GM18499 (cell line): ENCODE results near the gene PCDHB12.
"Not testable (repeated sequence)": the region's sequence is repeated elsewhere in the genome, so short reads cannot be mapped to it uniquely, and the experiment has no call there.

ENCODE experiments used
- ATAC-seq: cut with Tn5 transposase; IDR thresholded peaks from one replicate; pipeline ENCODE4 v1.9.1; 2021; ENCODE audit warnings: moderate number of reproducible peaks; ENCODE audit not compliant: insufficient read depth, unreplicated experiment

The PCDHB12 gene

DNA sequence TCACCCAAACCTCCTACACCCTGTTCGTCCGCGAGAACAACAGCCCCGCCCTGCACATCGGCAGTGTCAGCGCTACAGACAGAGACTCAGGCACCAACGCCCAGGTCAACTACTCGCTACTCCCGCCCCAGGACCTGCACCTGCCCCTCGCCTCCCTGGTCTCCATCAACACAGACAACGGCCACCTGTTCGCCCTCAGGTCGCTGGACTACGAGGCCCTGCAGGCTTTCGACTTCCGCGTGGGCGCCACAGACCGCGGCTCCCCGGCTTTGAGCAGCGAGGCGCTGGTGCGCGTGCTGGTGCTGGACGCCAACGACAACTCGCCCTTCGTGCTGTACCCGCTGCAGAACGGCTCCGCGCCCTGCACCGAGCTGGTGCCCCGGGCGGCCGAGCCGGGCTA, 7.4 kb upstream of the PCDHB12 start:
- ATAC-seq = not testable (repeated sequence)

- ATAC-seq = not testable (repeated sequence)
Observed at GRCh38 chr5:141201646-141202045, 6.9 kb upstream of the PCDHB12 start.

DNA sequence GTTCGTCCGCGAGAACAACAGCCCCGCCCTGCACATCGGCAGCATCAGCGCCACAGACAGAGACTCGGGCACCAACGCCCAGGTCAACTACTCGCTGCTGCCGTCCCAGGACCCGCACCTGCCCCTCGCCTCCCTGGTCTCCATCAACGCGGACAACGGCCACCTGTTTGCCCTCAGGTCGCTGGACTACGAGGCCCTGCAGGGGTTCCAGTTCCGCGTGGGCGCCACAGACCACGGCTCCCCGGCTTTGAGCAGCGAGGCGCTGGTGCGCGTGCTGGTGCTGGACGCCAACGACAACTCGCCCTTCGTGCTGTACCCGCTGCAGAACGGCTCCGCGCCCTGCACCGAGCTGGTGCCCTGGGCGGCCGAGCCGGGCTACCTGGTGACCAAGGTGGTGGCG, 1.8 kb downstream of the PCDHB12 start:
- not testable (repeated sequence) for ATAC-seq

DNA sequence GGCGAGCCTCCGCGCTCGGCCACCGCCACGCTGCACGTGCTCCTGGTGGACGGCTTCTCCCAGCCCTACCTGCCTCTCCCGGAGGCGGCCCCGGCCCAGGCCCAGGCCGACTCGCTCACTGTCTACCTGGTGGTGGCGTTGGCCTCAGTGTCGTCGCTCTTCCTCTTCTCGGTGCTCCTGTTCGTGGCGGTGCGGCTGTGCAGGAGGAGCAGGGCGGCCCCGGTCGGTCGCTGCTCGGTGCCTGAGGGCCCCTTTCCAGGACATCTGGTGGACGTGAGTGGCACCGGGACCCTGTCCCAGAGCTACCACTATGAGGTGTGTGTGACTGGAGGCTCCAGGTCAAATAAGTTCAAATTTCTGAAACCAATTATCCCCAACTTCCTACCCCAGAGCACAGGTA, 2.3 kb downstream of the PCDHB12 start:
- not testable (repeated sequence) for ATAC-seq

DNA sequence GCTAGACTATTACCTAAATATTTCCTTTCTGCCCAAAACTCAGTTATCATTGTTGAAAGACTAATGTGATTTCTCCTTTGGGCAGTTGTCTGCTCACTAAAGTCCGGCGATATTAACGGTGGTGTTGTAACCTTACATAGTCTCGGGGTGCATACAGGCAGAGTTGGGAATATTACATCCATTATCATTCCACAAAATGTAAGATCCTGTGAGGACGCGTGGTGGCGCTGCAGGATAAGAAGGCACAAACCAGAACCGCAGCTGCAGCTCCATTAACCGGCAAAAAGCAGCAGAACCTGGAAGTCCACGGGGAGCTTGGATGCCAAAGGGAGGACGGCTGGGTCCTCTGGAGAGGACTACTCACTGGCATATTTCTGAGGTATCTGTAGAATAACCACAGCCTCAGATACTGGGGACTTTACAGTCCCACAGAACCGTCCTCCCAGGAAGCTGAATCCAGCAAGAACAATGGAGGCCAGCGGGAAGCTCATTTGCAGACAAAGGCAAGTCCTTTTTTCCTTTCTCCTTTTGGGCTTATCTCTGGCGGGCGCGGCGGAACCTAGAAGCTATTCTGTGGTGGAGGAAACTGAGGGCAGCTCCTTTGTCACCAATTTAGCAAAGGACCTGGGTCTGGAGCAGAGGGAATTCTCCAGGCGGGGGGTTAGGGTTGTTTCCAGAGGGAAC, 5.3 kb downstream of the PCDHB12 start, which contains the start of gene PCDHB13:
Gene PCDHB13, plus strand, starts transcription at position 264 of the 684 bp plus-strand sequence. Its CDS starts 205 bp downstream, at position 469.
- not testable (repeated sequence) for ATAC-seq

- ATAC-seq = not testable (repeated sequence)
Observed at GRCh38 chr5:141214583-141214982, 6.1 kb downstream of the PCDHB12 start.

- not testable (repeated sequence) for ATAC-seq
Observed at GRCh38 chr5:141215504-141215903, 7.0 kb downstream of the PCDHB12 start.

GRCh38 chr5:141216035-141216434, 7.5 kb downstream of the PCDHB12 start:
- ATAC-seq = not testable (repeated sequence)

DNA sequence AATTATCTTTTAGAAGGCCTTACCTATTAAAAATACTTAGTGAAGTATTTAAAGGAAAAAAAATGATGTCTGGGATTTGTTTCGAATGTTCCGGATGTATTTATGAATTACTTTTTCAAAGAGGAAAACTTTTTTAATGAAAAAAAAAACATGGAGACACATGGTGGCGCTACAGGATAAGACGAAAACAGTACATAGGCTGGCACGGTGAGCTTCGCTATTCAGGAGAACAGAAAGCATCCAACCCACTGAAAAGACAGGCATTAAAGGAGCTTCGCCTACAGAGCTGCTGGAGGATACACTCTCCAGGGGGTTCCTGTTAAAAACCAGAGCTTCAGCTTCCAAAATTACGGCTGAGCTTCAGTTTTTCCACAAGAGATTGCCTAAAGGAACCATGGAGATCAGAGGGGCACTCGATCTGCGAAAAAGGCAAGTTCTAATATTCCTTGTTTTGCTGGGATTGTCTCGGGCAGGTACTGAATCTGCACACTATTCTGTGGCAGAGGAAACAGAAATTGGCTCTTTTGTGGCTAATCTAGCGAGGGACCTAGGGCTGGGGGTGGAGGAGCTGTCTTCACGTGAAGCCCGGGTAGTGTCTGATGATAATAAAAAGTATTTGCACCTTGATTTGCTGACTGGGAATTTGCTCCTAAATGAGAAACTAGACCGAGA, 14.7 kb downstream of the PCDHB12 start, which contains the start of gene PCDHB14:
Gene PCDHB14, plus strand, starts transcription at position 232 of the 672 bp plus-strand sequence. Its CDS starts 163 bp downstream, at position 395.
- no peak for ATAC-seq

- ATAC-seq = not testable (repeated sequence)
Observed at GRCh38 chr5:141224844-141225243, 16.3 kb downstream of the PCDHB12 start.

GRCh38 chr5:141225421-141225820, 16.9 kb downstream of the PCDHB12 start:
- not testable (repeated sequence) for ATAC-seq

GRCh38 chr5:141234109-141234667, 25.7 kb downstream of the PCDHB12 start:
- ATAC-seq = no peak

GRCh38 chr5:141235922-141236321, 27.4 kb downstream of the PCDHB12 start:
- ATAC-seq = not testable (repeated sequence)

- ATAC-seq = no peak
Observed at GRCh38 chr5:141236516-141237313, 28.2 kb downstream of the PCDHB12 start.

DNA sequence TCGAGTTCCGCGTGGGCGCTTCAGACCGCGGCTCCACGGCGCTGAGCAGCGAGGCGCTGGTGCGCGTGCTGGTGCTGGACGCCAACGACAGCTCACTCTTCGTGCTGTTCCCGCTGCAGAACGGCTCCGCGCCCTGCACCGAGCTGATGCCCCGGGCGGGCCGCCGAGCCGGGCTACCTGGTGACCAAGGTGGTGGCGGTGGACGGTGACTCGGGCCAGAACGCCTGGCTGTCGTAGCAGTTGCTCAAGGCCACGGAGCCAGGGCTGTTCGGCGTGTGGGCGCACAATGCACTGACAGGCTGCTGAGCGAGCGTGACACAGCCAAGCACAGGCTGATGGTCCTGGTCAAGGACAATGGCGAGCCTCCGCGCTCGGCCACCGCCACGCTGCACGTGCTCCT, 33.0 kb downstream of the PCDHB12 start:
- no peak for ATAC-seq

DNA sequence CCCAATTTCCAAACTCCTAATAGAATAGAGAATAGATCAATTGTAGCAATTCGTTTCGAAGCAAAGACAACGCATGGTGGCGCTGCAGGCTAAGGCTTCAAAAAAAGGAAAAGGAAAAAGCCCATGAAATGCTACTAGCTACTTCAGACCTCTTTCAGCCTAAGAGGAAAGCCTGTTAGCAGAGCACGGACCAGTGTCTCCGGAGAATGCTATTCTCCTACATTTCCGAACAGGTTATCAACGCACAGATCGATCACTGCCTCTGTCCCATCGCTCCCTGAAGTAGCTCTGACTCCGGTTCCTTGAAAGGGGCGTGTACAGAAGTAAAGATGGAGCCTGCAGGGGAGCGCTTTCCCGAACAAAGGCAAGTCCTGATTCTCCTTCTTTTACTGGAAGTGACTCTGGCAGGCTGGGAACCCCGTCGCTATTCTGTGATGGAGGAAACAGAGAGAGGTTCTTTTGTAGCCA, 36.8 kb downstream of the PCDHB12 start, which contains the start of gene PCDHB15:
Gene PCDHB15, plus strand, starts transcription at position 146 of the 468 bp plus-strand sequence. Its CDS starts 184 bp downstream, at position 330.
- no peak for ATAC-seq

- not testable (repeated sequence) for ATAC-seq
Observed at GRCh38 chr5:141246971-141247370, 38.5 kb downstream of the PCDHB12 start.

DNA sequence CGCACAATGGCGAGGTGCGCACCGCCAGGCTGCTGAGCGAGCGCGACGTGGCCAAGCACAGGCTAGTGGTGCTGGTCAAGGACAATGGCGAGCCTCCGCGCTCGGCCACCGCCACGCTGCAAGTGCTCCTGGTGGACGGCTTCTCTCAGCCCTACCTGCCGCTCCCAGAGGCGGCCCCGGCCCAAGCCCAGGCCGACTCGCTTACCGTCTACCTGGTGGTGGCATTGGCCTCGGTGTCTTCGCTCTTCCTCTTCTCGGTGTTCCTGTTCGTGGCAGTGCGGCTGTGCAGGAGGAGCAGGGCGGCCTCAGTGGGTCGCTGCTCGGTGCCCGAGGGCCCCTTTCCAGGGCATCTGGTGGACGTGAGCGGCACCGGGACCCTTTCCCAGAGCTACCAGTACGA, 38.9 kb downstream of the PCDHB12 start:
- ATAC-seq = not testable (repeated sequence)

DNA sequence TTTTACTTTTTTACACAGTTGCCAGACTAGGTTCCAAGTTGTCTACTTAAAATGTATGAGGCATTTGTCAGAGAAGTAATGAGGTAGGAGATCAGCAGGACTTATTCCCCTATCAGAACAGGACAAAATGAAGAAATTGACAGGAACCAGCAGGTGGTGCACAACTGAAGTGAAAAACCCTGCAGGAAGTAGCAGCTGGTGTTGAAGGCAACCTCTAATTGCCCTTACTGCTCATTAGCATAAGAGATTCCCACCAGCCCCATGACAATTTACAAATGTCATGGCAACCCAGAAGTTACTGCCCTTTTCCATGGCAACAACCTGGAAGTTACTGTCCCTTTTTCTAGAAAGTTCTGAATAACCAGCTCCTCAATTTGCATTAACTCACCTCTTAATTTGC, 42.1 kb downstream of the PCDHB12 start:
- ATAC-seq = no peak

GRCh38 chr5:141258464-141258863, 49.9 kb downstream of the PCDHB12 start:
- ATAC-seq = no peak
